Left ventricle myocardium inferior (tissue), 1 donor: ENCODE measurements around the gene GJD2. TPM values are rescaled to one million over a fixed set of nuclear protein-coding genes. Genes with fewer than 3 reads are reported as not detected.

Experiments
- DNase-seq: peaks from one replicate; pipeline ENCODE4 v3.0.0-alpha.2; 2020
- H3K27ac ChIP-seq: fragments of 200-600 bp; replicated peaks from 2 replicates; pipeline ENCODE4 v1.8.0; 2021
- H3K27me3 ChIP-seq: fragments of 200-600 bp; 2 replicates; pipeline ENCODE4 v1.8.0; 2021; ENCODE audit warnings: low read depth
- H3K36me3 ChIP-seq: fragments of 200-600 bp; 2 replicates; pipeline ENCODE4 v1.8.0; 2021
- H3K4me1 ChIP-seq: fragments of 200-600 bp; 2 replicates; pipeline ENCODE4 v1.8.0; 2021
- H3K4me3 ChIP-seq: fragments of 200-600 bp; 2 replicates; pipeline ENCODE4 v1.8.0; 2021; ENCODE audit warnings: mild to moderate bottlenecking, moderate library complexity
- H3K9me3 ChIP-seq: fragments of 200-600 bp; replicated peaks from 2 replicates; pipeline ENCODE4 v1.8.0; 2021
- intact Hi-C: fragments of 100-400 bp; cut with micrococcal nuclease; formaldehyde crosslinking; loops from one replicate; pipeline ENCODE4 v1.11.0; 2022
- total RNA-seq: library from RNA; stranded (reverse); fragmentation: NEBNext Ultra II Directional; extraction: Animal tissue kit (Norgen Biotek cat#: 25700); gene quantifications from one replicate; pipeline ENCODE4 v1.2.1, GENCODE V29; 2021
- TF ChIP-seq, protein P1 (sequence below): fragments of 200-600 bp; IDR thresholded peaks from 2 replicates; pipeline ENCODE4 v1.8.0; 2021; ENCODE audit warnings: antibody characterized with exemption, mild to moderate bottlenecking, borderline replicate concordance
- donor health status: DM: no; HTN: yes; CAD: no; lungs with severe emphysema.

The GJD2 gene
- total RNA-seq, 1 donor from 2014 or later: not detected

DNA sequence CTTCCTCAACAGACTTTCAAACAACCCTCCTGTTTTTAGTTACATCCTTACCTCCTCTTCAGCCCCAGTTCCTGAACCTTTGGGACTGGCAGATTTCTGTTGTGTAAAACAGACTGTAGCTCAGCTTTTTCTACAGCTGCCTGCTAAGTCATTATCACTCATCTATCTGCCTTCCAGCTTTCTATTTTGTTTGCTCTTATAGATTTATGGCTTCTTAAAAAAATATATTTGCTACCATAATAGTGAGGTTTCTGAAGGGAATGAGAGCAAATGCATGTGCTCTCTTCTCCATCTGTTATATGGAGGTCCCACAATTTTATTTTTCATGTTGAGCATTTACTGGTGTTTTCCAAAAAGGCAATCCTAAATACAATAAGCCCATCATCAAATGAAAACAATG is 18.2 kb upstream of the GJD2 start:
- H3K36me3 ChIP-seq: no peaks in the 10 kb centered on the region
- TF ChIP-seq, protein P1, sequence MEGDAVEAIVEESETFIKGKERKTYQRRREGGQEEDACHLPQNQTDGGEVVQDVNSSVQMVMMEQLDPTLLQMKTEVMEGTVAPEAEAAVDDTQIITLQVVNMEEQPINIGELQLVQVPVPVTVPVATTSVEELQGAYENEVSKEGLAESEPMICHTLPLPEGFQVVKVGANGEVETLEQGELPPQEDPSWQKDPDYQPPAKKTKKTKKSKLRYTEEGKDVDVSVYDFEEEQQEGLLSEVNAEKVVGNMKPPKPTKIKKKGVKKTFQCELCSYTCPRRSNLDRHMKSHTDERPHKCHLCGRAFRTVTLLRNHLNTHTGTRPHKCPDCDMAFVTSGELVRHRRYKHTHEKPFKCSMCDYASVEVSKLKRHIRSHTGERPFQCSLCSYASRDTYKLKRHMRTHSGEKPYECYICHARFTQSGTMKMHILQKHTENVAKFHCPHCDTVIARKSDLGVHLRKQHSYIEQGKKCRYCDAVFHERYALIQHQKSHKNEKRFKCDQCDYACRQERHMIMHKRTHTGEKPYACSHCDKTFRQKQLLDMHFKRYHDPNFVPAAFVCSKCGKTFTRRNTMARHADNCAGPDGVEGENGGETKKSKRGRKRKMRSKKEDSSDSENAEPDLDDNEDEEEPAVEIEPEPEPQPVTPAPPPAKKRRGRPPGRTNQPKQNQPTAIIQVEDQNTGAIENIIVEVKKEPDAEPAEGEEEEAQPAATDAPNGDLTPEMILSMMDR: no peak
- peaks cover 3% of the 10 kb centered on the region for H3K4me1 ChIP-seq
- H3K27ac ChIP-seq: no peak overlapping the region
- no peak overlapping the region for H3K4me3 ChIP-seq
- DNase-seq: no peak
- no peaks in the 10 kb centered on the region for H3K9me3 ChIP-seq
- peaks cover 4% of the 10 kb centered on the region for H3K27me3 ChIP-seq
- intact Hi-C loops: no loop called here

DNA sequence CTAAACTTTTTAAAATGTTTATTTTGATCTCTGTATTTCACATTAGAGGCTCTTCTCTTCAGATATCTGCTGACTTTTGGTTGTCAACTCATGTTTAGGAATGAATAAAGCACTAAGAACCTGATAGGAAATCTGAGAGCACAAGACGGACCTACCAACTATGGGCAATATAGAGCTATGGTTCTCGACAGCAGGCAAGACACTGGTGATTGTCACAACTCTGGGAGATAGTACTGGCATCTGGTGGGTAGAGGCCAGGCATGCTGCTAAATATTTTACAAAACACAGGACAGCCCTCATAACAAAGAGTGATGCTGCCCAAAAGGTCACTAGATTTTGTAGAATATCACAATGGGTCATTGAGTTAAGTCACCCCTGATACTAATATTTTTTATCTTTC is 17.5 kb upstream of the GJD2 start:
- Histone ChIP-seq H3K36me3 (no peaks in the 10 kb centered on the region), H3K4me3 (no peak overlapping the region), H3K4me1 (peaks cover 3% of the 10 kb centered on the region), H3K9me3 (no peaks in the 10 kb centered on the region), H3K27ac (no peak overlapping the region), H3K27me3 (peaks cover 4% of the 10 kb centered on the region)
- TF ChIP-seq, protein P1: no peak
- intact Hi-C loops: no loop called here
- no peak for DNase-seq

DNA sequence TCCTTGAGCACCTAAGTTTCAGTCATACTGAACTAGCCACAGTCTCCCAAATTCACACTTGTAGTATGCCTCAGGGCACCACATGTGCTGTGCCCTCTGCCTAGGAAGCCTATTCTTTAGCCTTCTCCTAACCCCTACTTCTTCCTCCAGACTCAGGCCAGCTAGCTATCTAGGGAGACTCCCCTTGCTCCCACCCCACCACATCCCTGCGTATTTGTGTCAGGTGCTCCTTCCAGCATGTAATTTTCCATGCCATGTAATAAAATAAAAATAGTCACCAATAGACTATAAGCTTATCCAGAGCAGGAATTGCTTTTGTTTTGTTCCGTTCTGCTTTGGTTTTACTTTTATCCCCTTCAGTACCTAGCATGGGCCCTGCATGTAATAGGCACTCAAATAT is 14.9 kb upstream of the GJD2 start:
- H3K4me1 ChIP-seq: peaks cover 3% of the 10 kb centered on the region
- TF ChIP-seq, protein P1: no peak
- intact Hi-C loops: no loop called here

DNA sequence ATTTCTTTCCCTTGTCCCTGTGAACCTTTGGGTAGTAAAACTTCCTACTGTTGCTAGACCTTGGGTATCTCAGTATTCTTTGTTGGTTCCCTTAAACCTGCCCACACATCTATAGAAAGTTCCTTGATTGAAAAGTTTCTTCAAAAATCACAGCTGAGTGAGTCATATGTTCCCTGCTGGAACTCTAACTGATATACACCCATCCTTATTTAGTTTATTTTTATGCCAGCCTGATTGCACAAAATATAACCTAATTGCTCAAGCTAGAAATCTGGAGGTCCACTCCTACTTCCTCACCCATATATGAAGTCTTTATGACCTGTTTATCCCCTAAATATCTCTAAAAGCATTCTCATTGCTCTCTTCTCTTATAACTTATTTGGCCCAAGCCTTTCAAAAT is 13.7 kb upstream of the GJD2 start:
- intact Hi-C loops: no loop called here
- no peaks in the 10 kb centered on the region for H3K36me3 ChIP-seq

More for the DNA sequence above, 14.9 kb upstream of the GJD2 start:
- Histone ChIP-seq H3K27ac (no peak overlapping the region), H3K27me3 (peaks cover 1% of the 10 kb centered on the region), H3K9me3 (no peaks in the 10 kb centered on the region), H3K4me3 (no peak overlapping the region), H3K36me3 (no peaks in the 10 kb centered on the region)
- no peak for DNase-seq

DNA sequence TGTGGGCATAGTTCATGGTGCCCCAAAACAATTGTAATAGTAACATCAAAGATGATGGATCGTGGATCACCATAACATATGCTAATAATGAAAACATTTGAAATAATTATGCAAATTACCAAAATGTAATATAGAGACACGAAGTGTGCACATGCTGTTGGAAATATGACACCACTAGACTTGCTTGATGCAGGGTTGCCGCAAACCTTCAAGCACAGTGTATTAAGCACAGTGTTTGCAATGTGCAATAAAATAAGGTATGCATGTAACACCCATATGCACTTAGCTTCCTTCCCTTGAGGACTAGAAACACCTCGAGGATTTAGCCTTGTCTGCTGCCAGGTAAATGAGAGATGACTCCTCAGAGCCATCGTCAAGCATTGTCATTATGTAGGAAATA is 10.9 kb upstream of the GJD2 start:
- Histone ChIP-seq H3K36me3 (no peaks in the 10 kb centered on the region), H3K27me3 (peaks cover 6% of the 10 kb centered on the region), H3K4me3 (no peak overlapping the region), H3K27ac (no peak overlapping the region), H3K4me1 (peaks cover 3% of the 10 kb centered on the region), H3K9me3 (no peaks in the 10 kb centered on the region)
- no peak for DNase-seq
- TF ChIP-seq, protein P1: no peak
- intact Hi-C loops: no loop called here

More for the DNA sequence above, 13.7 kb upstream of the GJD2 start:
- DNase-seq: no peak
- H3K4me3 ChIP-seq: no peak overlapping the region
- H3K27ac ChIP-seq: no peak overlapping the region
- peaks cover 3% of the 10 kb centered on the region for H3K4me1 ChIP-seq
- no peaks in the 10 kb centered on the region for H3K9me3 ChIP-seq
- H3K27me3 ChIP-seq: no peaks in the 10 kb centered on the region
- TF ChIP-seq, protein P1: no peak

DNA sequence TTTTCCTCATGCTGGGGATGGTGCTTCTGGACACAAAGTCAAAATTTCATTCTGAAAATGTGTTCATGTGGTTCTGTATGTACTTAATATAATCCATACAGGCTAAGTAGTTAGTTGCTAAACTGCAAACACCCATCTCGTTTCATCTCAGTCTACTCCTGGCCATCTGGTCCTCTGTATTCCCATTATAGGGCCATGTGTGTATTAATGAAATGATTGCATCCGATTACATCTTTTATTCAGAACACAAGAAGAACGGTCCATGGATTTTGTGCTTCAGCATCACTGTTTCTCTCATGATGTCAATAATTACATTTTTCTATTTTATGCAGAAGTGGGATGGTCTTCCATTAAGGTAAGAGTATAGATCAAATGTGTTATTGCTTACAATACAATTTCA is 6.1 kb upstream of the GJD2 start:
- Histone ChIP-seq H3K4me1 (no peaks in the 10 kb centered on the region), H3K9me3 (no peaks in the 10 kb centered on the region), H3K4me3 (no peak overlapping the region), H3K27me3 (peaks cover 40% of the 10 kb centered on the region), H3K27ac (no peak overlapping the region), H3K36me3 (no peaks in the 10 kb centered on the region)
- DNase-seq: no peak
- intact Hi-C loops: no loop called here
- TF ChIP-seq, protein P1: no peak
